ENCODE measurements around the gene WDR64. TPM values are rescaled to one million over a fixed set of nuclear protein-coding genes. Genes with fewer than 3 reads are reported as not detected.

The WDR64 gene
- total and polyA plus RNA-seq, 2 of the 4 experiments (the other 2 are of a cell fraction), result not detected

- Histone ChIP-seq H3K79me1 (ENCODE audit: low read depth in 1 of 2, low read length in 2 of 2) (no peaks in the 10 kb centered on the region), H3K36me3 (ENCODE audit: control insufficient read depth, insufficient read depth, low read length) (no peaks in the 10 kb centered on the region), H3K56ac (ENCODE audit: extremely low read depth, insufficient read depth, low read length) (no peak overlapping the region), H3K18ac (ENCODE audit: low read depth, low read length) (no peak overlapping the region), H3K9ac (ENCODE audit: low read depth, low read length) (no peak overlapping the region), H4K91ac (ENCODE audit: insufficient read depth, low read depth, low read length) (no peak overlapping the region), H3K4me2 (ENCODE audit: low read depth, low read length) (no peak overlapping the region), H2AFZ (replicated peaks; ENCODE audit: low read length, poor library complexity) (no peak overlapping the region), H3K14ac (replicated peaks; ENCODE audit: low read depth, low read length) (no peak overlapping the region), H2AK5ac (ENCODE audit: low read depth, low read length) (no peak overlapping the region), H2BK5ac (ENCODE audit: low read depth, low read length, poor library complexity, severe bottlenecking) (no peak overlapping the region), H4K5ac (ENCODE audit: low read depth, low read length) (no peak overlapping the region), H2AK9ac (replicated peaks; ENCODE audit: low read depth, low read length, poor library complexity) (no peak overlapping the region), H4K20me1 (ENCODE audit: insufficient read depth, low read length) (no peaks in the 10 kb centered on the region), H2BK15ac (ENCODE audit: low read depth, low read length) (no peak overlapping the region), H2BK20ac (ENCODE audit: low read depth, low read length) (no peak overlapping the region), H3K4ac (ENCODE audit: low read depth, low read length) (no peak overlapping the region), H3K23ac (ENCODE audit: low read depth, low read length) (no peak overlapping the region), H2BK120ac (ENCODE audit: low read depth, low read length) (no peak overlapping the region), H3K9me3 (ENCODE audit: control insufficient read depth, insufficient read depth, low read length) (no peaks in the 10 kb centered on the region), H3K4me1 (ENCODE audit: control insufficient read depth, insufficient read depth, low read length) (no peaks in the 10 kb centered on the region), H3K4me3 (ENCODE audit: insufficient read depth, low read depth, low read length) (no peak overlapping the region), H4K8ac (ENCODE audit: low read depth in 2 of 2, low read length in 2 of 2) (no peak overlapping the region), H3K27me3 (ENCODE audit: control insufficient read depth, insufficient read depth, low read length) (peaks cover 2% of the 10 kb centered on the region; the same call in 1 of the 2 replicates), H3K9me1 (ENCODE audit: insufficient read depth, low read length) (no peaks in the 10 kb centered on the region), H3K27ac (ENCODE audit: insufficient read depth, low read length) (no peak overlapping the region)
- dilution Hi-C loops (cut with HindIII; ENCODE audit: low sequenced_read_pairs, unreplicated experiment) (no loop called here), intact Hi-C loops (cut with micrococcal nuclease) (no loop called here), in situ Hi-C loops (cut with MboI; ENCODE audit: low sequenced_read_pairs) (no loop called here)
- ATAC-seq (ENCODE audit: low read depth) (no peak), DNase-seq (no peak)
- ChIA-PET POLR2A (ENCODE audit: unreplicated experiment) (no interaction called here), CTCF (interaction anchor here (0.7 kb wide), 1 partner anchor 22 kb away, joined by 3 read pairs; no protein-coding TSS in a partner anchor)
- TF ChIP-seq ELK1 (IDR thresholded peaks at IDR 0.05; ENCODE audit: borderline replicate concordance, low read depth, low read length) (no peak), NFE2L2 (IDR thresholded peaks at IDR 0.05; ENCODE audit: low read depth, low read length) (no peak), CEBPB (IDR thresholded peaks at IDR 0.05; ENCODE audit: low read depth, low read length) (no peak), RAD21 (IDR thresholded peaks at IDR 0.05; ENCODE audit: low read length) (no peak), MXI1 (IDR thresholded peaks at IDR 0.05; ENCODE audit: borderline replicate concordance, low read depth, low read length) (no peak), POLR2A (IDR thresholded peaks at IDR 0.05; ENCODE audit: low read depth, low read length) (no peak), RFX5 (IDR thresholded peaks at IDR 0.05; ENCODE audit: low read depth, low read length) (no peak), CTCF (conservative IDR thresholded peaks at IDR 0.05; ENCODE audit: low read depth, low read length) (no peak), USF2 (IDR thresholded peaks at IDR 0.05; ENCODE audit: low read depth, low read length) (no peak), RCOR1 (IDR thresholded peaks at IDR 0.05; ENCODE audit: insufficient replicate concordance, low read length) (no peak), FOS (IDR thresholded peaks at IDR 0.05; ENCODE audit: low read depth, low read length) (no peak)
- BruUV-seq (replicated peaks), result no TSS peak
- no CpG with 5 or more reads among the region's 4 CpGs for WGBS, 2 experiments (ENCODE audit: extremely low coverage in 2 of 2, insufficient read length in 1 of 2)
These were observed 135.6 kb downstream of the WDR64 start for GRCh38 chr1:241787691-241788090.
